Activated T-helper 17 cell treated with anti-CD3 and anti-CD28 coated beads, Interleukin-2, amount 50 U/mL, for 72 hours (primary cell): ENCODE measurements around the gene COLQ. TPM values are rescaled to one million over a fixed set of nuclear protein-coding genes. Genes with fewer than 3 reads are reported as not detected.

ENCODE experiments used
- ATAC-seq: fragments of 150-1000 bp; cut with Tn5 transposase; replicated peaks from 2 replicates; pipeline ENCODE4 v1.10.0; 2021; ENCODE audit warnings: mild to moderate bottlenecking, moderate library complexity
- H3K27ac Mint-ChIP-seq: one replicate; pipeline ENCODE4 v1.8.0; 2022; ENCODE audit warnings: mixed read lengths
- H3K27me3 Mint-ChIP-seq: one replicate; pipeline ENCODE4 v1.8.0; 2022; ENCODE audit warnings: mixed read lengths
- H3K36me3 Mint-ChIP-seq: one replicate; pipeline ENCODE4 v1.8.0; 2022; ENCODE audit warnings: low read depth, mild to moderate bottlenecking, mixed read lengths
- H3K4me1 Mint-ChIP-seq: one replicate; pipeline ENCODE4 v1.8.0; 2022; ENCODE audit warnings: mixed read lengths
- H3K4me3 Mint-ChIP-seq: one replicate; pipeline ENCODE4 v1.8.0; 2022; ENCODE audit warnings: mild to moderate bottlenecking, mixed read lengths
- H3K9me3 Mint-ChIP-seq: one replicate; pipeline ENCODE4 v1.8.0; 2022; ENCODE audit warnings: mixed read lengths
- total RNA-seq, 2 donors: library from RNA; stranded (reverse); gene quantifications; one replicate each; pipeline ENCODE4 v1.2.3, GENCODE V29; 2022

COLQ gene
- total RNA-seq, 2 donors from 2014 or later, result 2.7 to 6.1 TPM

DNA sequence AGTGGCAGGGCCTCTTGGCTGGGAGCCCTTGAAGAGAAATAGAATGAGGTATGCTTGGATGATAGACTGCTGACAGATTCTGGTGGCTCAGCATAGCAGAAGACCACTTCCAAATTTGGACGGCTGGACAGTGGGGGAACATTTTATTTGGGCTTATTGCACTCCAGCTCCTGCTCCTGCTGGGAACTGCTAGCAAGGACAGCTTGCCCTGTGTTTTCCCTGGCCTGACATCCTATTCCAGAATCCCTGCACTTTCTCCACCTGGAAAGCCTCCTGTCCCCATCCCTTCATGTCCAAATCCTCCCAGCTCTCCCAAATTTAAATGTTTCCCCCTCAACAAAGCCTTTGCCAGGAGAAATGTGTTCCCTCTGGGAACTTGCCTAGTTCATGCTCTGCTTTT is 9.8 kb upstream of the COLQ start:
- ATAC-seq, result no peak
- H3K4me1 Mint-ChIP-seq, result peaks cover 40% of the 10 kb centered on the region
- H3K27me3 Mint-ChIP-seq, result no peaks in the 10 kb centered on the region
- no peaks in the 10 kb centered on the region for H3K36me3 Mint-ChIP-seq
- peak overlapping the region; percentile 70 for H3K27ac Mint-ChIP-seq
- no peak overlapping the region for H3K4me3 Mint-ChIP-seq
- no peaks in the 10 kb centered on the region for H3K9me3 Mint-ChIP-seq

DNA sequence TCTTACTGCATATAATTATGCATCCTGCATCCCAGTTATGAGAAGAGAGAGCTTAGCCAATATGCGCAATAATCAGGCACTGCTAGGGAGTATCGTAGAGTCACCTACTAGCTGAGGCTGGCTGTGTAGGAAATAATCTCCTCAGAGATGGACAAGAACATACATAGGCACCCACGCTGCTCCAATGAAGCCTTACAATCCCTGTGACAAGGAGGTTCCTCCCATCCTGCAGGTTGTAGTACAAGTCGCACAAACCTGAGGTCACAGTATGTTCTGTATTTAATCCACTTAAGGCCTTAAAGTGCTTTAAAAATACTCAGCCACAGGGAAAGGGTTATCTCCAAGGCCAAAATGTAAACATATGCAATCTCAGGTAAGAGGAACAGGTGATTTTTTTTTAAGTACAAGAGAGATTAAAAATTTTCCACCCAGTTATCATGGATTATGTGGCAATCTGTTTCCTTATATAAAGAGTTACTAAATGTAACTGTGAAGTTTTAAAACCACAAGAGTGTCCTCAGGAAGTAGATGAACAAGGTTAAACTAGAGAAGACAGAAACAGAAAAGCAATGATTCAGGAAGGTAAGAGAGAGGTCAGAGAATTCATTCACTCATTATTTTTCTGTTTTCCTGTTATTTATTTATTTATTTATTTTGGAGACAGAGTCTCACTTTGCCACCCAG is 7.5 kb upstream of the COLQ start:
- peak; percentile 73 for ATAC-seq
- peak overlapping the region; percentile 29 for H3K27ac Mint-ChIP-seq
- H3K36me3 Mint-ChIP-seq, result no peaks in the 10 kb centered on the region
- no peaks in the 10 kb centered on the region for H3K27me3 Mint-ChIP-seq
- peaks cover 24% of the 10 kb centered on the region for H3K4me1 Mint-ChIP-seq
- peak overlapping the region; percentile 43 for H3K4me3 Mint-ChIP-seq
- no peaks in the 10 kb centered on the region for H3K9me3 Mint-ChIP-seq

DNA sequence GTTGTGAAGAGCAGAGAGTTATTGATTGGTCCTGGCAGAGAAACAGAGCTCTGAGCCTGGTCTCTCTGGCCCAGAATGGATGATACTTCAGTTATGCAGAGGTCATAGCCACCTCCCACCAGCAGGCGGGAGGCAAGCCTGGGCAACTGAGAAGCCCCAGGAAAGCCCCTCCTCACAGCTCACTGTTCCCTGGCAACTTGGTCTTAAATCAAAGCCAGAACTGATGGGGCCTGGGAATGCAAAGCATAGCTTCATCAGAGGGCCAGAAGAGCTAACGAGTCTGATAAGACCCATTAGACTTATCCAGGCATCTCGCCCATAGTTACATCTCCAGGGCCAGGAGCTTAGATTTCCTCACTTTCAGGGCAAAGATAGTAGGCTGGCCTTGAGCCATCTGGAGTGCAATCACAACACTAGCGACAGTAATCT is 5.5 kb upstream of the COLQ start:
- Mint-ChIP-seq H3K4me1 (peaks cover 24% of the 10 kb centered on the region), H3K27me3 (no peaks in the 10 kb centered on the region), H3K27ac (no peak overlapping the region), H3K9me3 (no peaks in the 10 kb centered on the region), H3K36me3 (no peaks in the 10 kb centered on the region), H3K4me3 (no peak overlapping the region)
- no peak for ATAC-seq

DNA sequence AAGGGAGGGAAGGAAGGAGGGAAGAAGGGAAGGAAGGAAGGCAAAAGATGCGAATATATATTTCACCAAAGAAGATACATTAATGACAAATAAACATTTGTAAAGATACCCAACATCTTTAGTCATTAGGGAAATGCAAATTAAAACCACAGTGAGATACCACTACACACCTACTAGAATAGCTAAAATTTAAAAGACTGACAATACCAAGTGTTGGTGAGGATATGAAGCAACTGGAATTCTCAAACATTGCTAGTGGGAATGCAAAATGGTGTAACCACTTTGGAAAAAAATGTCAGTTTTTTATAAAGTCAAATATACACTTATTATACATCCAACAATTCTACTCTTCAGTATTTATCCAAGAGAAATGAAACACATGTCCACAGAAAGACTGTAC is 4.3 kb upstream of the COLQ start:
- Mint-ChIP-seq H3K27me3 (no peaks in the 10 kb centered on the region), H3K4me1 (peaks cover 31% of the 10 kb centered on the region), H3K9me3 (no peaks in the 10 kb centered on the region), H3K4me3 (no peak overlapping the region), H3K36me3 (no peaks in the 10 kb centered on the region), H3K27ac (no peak overlapping the region)
- no peak for ATAC-seq

DNA sequence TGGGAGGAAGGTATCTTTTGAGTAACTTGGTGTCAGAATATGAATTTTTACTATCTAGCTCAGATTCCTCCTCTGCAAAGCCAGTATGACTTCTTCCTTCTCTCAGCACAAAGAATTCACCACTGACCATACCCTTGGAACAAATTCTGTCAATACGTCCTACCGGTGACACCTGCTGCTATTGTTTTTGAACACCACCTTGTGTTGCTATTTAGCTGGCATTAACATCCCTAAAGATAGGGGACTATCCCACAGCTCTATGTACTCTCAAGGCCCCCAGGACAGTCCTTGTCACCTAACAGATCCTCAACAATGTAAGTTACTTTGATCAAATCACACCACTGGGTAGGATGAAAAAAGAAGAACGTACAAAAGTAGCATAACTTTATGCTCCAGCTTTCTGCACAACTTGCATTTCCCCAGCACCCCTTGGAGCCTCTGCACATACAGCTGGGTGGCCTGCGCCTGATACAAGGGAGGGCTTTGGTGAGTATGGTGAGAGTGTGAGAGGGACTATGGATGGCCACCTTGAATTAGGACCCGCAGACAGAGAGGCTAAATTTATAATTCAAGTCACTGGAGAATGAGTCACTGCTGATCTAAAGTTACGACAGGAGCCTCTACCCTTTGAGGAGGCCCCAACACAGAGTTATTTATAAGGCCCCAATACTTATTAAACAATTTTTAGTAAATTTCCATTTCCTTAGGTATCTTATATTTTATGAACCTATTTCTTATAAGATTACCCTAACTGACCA is 2.3 kb upstream of the COLQ start:
- Mint-ChIP-seq H3K4me3 (no peak overlapping the region), H3K9me3 (no peaks in the 10 kb centered on the region), H3K4me1 (peaks cover 19% of the 10 kb centered on the region), H3K36me3 (no peaks in the 10 kb centered on the region), H3K27ac (no peak overlapping the region), H3K27me3 (no peaks in the 10 kb centered on the region)
- ATAC-seq, result no peak

DNA sequence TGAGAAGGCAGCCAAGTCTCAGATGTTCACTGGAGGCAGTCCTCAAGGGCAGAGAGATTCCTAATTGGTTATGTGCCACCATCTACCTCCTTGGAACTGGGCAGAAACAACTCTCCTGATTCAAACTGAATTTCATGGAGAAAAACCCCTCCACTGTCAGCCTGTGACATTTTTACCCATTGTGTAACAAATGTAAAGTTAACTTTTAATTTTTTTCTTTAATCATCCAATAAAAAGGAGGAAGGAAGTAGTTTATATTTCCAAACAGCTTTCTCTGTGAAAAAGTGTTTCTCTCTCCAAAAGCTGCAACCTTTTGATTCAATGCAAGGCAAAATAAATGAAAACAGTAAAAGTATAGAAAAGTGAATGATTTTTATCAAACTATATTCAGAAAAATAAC is 510 bp upstream of the COLQ start:
- Mint-ChIP-seq H3K4me1 (peaks cover 16% of the 10 kb centered on the region), H3K27me3 (no peaks in the 10 kb centered on the region), H3K9me3 (no peaks in the 10 kb centered on the region), H3K36me3 (no peaks in the 10 kb centered on the region), H3K27ac (peak overlapping the region; percentile 37), H3K4me3 (peak overlapping the region; percentile 52)
- ATAC-seq, result no peak

DNA sequence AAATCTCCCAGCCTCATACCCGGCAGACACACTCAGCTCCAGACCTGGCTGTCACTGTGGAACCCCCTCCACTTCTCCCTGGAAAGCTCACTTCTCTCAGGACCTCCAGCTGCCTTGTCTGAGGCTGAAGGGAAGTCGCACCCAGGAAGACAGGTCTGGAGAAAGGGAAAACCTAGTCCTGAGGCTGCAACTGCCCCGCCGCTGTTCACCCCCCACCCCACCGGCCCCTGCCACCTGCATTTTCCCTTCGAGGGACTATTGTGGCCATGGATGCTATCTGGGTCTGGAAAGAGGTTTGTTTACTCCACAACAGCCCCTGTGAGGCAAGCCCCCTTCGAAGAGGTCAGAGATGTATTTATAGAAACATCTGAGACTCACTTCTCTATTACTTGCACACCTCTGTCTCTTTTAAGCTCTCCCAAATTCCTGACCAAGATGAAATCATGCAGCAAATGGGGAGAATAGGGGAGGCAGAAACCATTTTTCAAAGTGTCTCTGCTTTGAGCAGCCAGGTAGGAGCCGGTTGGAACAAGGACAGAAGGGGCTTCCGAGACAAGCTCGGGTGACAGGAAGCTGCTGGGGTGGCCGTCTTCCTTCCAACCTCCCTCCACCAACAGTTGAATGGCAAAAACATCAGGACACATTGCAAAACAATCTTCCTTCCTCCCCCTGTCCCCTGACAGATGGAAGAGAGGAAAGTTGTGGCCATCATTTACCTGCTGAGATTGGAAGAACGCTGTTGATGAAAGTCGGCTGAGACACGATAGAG is 518 bp downstream of the COLQ start:
- H3K4me3 Mint-ChIP-seq, result peak overlapping the region; percentile 52
- H3K27ac Mint-ChIP-seq, result peak overlapping the region; percentile 37
- H3K9me3 Mint-ChIP-seq, result no peaks in the 10 kb centered on the region
- H3K27me3 Mint-ChIP-seq, result no peaks in the 10 kb centered on the region
- peaks cover 16% of the 10 kb centered on the region for H3K4me1 Mint-ChIP-seq
- H3K36me3 Mint-ChIP-seq, result no peaks in the 10 kb centered on the region
- ATAC-seq, result no peak

DNA sequence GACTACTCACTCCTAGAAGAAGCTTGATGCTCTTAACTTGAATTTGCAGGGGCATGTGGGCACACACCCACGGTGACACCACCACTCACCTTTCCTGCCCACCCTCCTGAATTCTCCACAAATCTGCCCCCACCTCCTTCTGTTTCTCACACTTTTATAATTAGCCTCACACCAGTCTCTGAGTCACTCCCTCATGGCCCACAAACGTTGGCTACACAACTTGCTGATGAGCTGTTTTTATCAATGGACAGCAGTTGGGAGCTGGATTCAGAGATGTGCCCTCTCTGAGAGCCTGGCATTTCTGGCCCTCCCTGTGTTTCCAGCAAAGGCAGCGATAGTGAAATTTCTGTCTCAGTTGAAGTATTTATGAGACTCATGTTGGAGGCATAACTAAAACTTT is 1.3 kb downstream of the COLQ start:
- peak; percentile 80 for ATAC-seq
- Mint-ChIP-seq H3K36me3 (no peaks in the 10 kb centered on the region), H3K4me1 (peaks cover 16% of the 10 kb centered on the region), H3K4me3 (peak overlapping the region; percentile 52), H3K27me3 (no peaks in the 10 kb centered on the region), H3K27ac (peak overlapping the region; percentile 73), H3K9me3 (no peaks in the 10 kb centered on the region)

DNA sequence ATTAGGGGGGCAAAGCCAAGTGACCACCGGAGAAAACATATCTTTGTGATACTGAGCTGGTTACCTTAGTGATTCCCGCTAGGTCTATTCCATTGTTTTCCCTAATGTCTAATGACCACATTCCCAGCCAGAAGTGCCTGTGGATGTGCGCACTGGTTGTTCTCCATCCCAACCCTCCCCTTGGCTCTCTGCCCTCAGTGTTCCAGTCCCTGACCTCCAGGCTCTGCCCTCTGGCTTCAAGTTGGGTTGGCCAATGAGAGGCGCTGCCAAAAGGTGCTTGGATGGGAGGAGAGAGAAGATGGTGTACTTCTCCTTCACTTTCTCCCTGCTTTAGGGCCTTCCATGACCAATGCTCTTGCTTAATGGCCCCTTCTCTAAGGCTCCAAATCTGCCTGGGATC is 2.4 kb downstream of the COLQ start:
- no peaks in the 10 kb centered on the region for H3K36me3 Mint-ChIP-seq
- peaks cover 16% of the 10 kb centered on the region for H3K4me1 Mint-ChIP-seq
- no peaks in the 10 kb centered on the region for H3K9me3 Mint-ChIP-seq
- H3K27me3 Mint-ChIP-seq, result no peaks in the 10 kb centered on the region
- no peak overlapping the region for H3K27ac Mint-ChIP-seq
- no peak for ATAC-seq
- no peak overlapping the region for H3K4me3 Mint-ChIP-seq

DNA sequence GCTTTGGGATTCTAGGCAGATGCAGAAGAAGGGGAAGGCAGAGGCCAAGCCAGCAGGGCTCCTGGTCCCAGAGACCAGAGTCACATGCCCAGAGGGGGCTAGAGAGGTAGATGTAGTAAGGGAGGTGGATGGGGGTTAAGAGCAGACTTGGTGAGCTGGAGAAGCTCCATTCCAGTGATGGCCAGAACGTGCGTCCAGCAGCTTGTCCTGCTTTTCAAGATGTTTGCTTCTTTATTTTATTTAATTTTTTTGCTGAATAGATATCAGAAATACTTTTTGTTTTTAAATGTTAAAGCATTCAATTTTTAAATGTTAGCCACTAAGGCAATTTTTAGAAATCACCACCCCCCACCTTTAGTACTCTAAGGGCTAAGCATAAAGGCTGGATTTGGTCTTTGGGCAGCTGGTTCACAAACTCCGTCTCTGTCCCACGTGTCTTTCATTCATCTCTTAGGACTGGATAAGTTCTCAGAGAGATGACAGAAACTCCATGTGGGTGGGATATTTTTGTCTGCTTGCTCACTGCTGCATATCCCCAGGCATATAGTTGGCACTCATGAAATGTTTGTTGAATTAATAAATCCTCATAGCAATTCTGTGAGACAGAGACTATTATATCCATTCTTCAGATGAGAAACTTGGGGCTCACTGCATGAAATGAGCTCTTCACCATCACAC is 6.7 kb downstream of the COLQ start:
- Mint-ChIP-seq H3K36me3 (no peaks in the 10 kb centered on the region), H3K9me3 (no peaks in the 10 kb centered on the region), H3K27ac (no peak overlapping the region), H3K4me3 (no peak overlapping the region), H3K27me3 (no peaks in the 10 kb centered on the region), H3K4me1 (peaks cover 6% of the 10 kb centered on the region)
- no peak for ATAC-seq

DNA sequence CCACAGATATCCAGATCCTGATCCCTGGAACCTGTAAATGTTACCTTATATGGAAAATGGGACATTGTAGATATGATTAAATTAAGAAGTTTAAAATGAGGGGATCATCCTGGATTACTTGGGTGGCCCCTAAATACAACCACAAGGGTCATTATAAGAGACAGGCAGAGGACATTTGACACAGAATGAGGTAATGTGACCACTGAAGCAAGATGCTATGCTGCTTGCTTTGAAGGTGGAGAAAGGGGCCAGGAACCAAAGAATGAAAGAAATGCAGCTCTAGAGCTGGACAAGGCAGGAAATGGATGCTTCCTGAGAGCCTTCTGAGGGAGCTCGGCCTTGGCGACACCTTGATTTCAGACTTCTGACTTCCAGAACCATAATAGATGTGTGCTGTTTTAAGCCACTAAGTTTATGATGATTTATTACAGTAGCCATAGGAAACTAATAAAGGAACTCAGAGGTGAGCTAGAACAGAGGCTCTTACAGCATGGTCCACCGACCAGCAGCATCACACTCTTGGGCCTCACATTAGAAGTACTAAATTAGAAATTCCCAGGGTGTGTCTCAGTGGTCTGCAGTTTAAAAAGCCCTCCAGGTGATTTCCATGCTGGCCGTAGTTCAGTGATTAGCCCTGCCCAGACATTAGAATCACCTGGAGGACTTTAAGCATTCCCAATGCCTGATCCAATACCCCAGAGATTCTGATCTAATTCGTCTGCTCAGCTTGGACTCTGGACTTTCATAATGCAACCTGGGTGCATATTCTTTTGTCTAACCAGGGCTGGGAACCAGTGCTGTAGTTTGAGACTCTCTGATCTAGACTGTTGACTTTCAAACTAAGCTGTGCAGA is 7.5 kb downstream of the COLQ start:
- Mint-ChIP-seq H3K4me3 (no peak overlapping the region), H3K27ac (no peak overlapping the region), H3K4me1 (peaks cover 5% of the 10 kb centered on the region), H3K9me3 (no peaks in the 10 kb centered on the region), H3K27me3 (no peaks in the 10 kb centered on the region), H3K36me3 (no peaks in the 10 kb centered on the region)
- no peak for ATAC-seq

DNA sequence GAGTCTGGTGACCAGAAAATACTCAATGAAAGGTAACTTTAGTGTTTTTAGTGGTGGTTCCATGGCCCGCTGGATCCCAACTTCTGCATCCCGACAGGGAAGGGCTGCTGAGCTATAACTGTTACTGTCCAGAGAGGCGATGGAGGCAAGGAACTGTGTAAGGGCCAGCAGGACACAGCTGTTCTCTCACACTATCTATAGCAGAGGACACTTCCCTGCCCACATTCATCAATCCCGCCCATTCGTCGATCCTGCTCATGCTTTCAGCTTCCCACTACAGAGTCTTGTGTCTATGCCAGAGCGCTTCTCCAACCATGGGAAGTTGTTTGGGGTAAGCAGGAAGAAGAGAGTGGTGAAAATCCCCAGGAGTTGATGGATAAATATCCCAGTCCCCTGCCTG is 8.4 kb downstream of the COLQ start:
- Mint-ChIP-seq H3K27me3 (no peaks in the 10 kb centered on the region), H3K36me3 (no peaks in the 10 kb centered on the region), H3K4me3 (no peak overlapping the region), H3K9me3 (no peaks in the 10 kb centered on the region), H3K27ac (no peak overlapping the region), H3K4me1 (peaks cover 5% of the 10 kb centered on the region)
- ATAC-seq, result no peak

DNA sequence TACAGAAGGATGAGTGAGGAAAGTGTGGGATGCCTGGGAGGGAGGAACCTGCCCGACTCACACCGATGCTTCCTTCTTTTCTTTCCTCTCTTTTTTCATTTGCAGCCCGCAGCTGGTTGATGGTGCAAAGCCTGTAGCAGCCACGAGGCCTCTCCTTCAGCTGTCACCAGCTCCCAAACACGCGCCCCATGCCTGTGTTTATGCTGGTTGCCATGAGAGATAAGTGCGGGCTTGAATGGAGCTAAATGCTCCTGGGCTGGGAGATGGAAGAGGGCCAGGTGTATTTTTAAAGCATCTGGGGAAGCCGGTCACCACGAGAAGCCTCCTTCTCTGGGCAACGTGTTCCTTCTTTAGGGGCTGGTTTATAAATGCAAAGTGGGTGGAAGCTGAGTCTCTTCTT is 9.3 kb downstream of the COLQ start:
- H3K36me3 Mint-ChIP-seq, result no peaks in the 10 kb centered on the region
- no peak overlapping the region for H3K4me3 Mint-ChIP-seq
- H3K9me3 Mint-ChIP-seq, result no peaks in the 10 kb centered on the region
- ATAC-seq, result no peak
- peaks cover 5% of the 10 kb centered on the region for H3K4me1 Mint-ChIP-seq
- H3K27ac Mint-ChIP-seq, result no peak overlapping the region
- H3K27me3 Mint-ChIP-seq, result no peaks in the 10 kb centered on the region

DNA sequence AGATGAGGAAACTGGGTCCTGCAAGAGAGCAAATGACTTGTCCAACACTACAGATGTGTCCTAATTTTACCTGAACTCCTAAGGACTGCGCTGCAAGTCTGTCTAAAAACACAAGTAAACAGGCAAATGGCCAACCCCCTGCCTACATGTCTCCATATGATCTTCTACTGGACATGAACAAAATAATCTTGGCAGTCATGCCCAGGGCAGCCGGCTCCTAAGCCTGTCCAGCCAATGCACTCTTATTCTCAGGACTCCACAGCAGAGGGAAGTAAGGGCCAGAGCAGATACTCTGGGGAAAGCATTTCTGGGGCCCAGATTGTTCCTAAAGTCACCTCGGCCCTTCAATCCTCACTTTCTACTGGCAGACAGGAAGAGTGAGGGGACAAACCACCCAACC is 10.3 kb downstream of the COLQ start:
- peak overlapping the region; percentile 17 for H3K27ac Mint-ChIP-seq
- peaks cover 5% of the 10 kb centered on the region for H3K4me1 Mint-ChIP-seq
- no peaks in the 10 kb centered on the region for H3K9me3 Mint-ChIP-seq
- ATAC-seq, result no peak
- H3K4me3 Mint-ChIP-seq, result no peak overlapping the region
- H3K27me3 Mint-ChIP-seq, result no peaks in the 10 kb centered on the region
- H3K36me3 Mint-ChIP-seq, result no peaks in the 10 kb centered on the region
